Measurements from ENCODE around the gene RAP1GAP2. TPM values are rescaled to one million over a fixed set of nuclear protein-coding genes. Genes with fewer than 3 reads are reported as not detected.

RAP1GAP2 gene
- total and polyA plus RNA-seq, 11 donors = 13.5 to 44.1 (median 34.3) TPM

GRCh38 chr17:2872282-2872681 lies 76.0 kb downstream of the RAP1GAP2 start:
- Histone ChIP-seq H3K27me3 (no peaks in the 10 kb centered on the region), H3K27ac (no peak overlapping the region), H3K9me3 (no peaks in the 10 kb centered on the region), H3K4me3 (no peak overlapping the region), H3K36me3 (no peaks in the 10 kb centered on the region), H3K4me1 (peaks cover 0 to 27% (median 0%) of the 10 kb centered on the region in 12 donors)
- TF ChIP-seq POLR2A (IDR thresholded peaks at IDR 0.05) (no peak), CTCF (IDR thresholded peaks at IDR 0.05) (no peak)
- ATAC-seq (no peak), DNase-seq (no peak)
- intact Hi-C loops (cut with DNase I) = no loop called here
- 70 to 81% (median 75%) methylated on average over 8 of the region's 8 CpGs for WGBS, 4 donors

GRCh38 chr17:2874189-2874686 lies 78.0 kb downstream of the RAP1GAP2 start:
- Histone ChIP-seq H3K36me3 (no peaks in the 10 kb centered on the region), H3K27me3 (no peaks in the 10 kb centered on the region), H3K4me1 (peaks cover 0 to 16% (median 0%) of the 10 kb centered on the region in 12 donors), H3K27ac (peak overlapping the region in 2 of 12 donors; percentile 12 to 28), H3K9me3 (no peaks in the 10 kb centered on the region), H3K4me3 (no peak overlapping the region)
- no peak for DNase-seq
- WGBS, 4 donors = 34 to 42% (median 39%) methylated on average over 5 of the region's 5 CpGs
- ATAC-seq = peak in 1 of 4 donors; percentile 53
- intact Hi-C loops (cut with DNase I) = no loop called here
- no peak for TF ChIP-seq CTCF (IDR thresholded peaks at IDR 0.05)
- no peak for TF ChIP-seq POLR2A (IDR thresholded peaks at IDR 0.05)

GRCh38 chr17:2875608-2876007 lies 79.4 kb downstream of the RAP1GAP2 start:
- ATAC-seq = no peak
- intact Hi-C loops (cut with DNase I) = no loop called here
- DNase-seq = no peak
- Histone ChIP-seq H3K4me3 (no peak overlapping the region), H3K27ac (no peak overlapping the region), H3K9me3 (no peaks in the 10 kb centered on the region), H3K36me3 (no peaks in the 10 kb centered on the region), H3K4me1 (peaks cover 0 to 11% (median 0%) of the 10 kb centered on the region in 12 donors), H3K27me3 (no peaks in the 10 kb centered on the region)
- WGBS, 4 donors = 87 to 89% (median 88%) methylated on average over 13 of the region's 13 CpGs
- TF ChIP-seq CTCF (IDR thresholded peaks at IDR 0.05) (no peak), POLR2A (IDR thresholded peaks at IDR 0.05) (no peak)

- Histone ChIP-seq H3K9me3 (no peaks in the 10 kb centered on the region), H3K36me3 (no peaks in the 10 kb centered on the region), H3K4me3 (no peak overlapping the region), H3K4me1 (peaks cover 0 to 11% (median 0%) of the 10 kb centered on the region in 12 donors), H3K27ac (no peak overlapping the region), H3K27me3 (no peaks in the 10 kb centered on the region)
- TF ChIP-seq POLR2A (IDR thresholded peaks at IDR 0.05) (no peak), CTCF (IDR thresholded peaks at IDR 0.05) (no peak)
- no peak for DNase-seq
- no peak for ATAC-seq
- intact Hi-C loops (cut with DNase I) = no loop called here
- WGBS, 4 donors = 75 to 82% (median 78%) methylated on average over 6 of the region's 6 CpGs
Observed at GRCh38 chr17:2876467-2876866, 80.2 kb downstream of the RAP1GAP2 start.

Data from heart left ventricle (tissue), 16 donors.